SK-N-SH (cell line): Measurements from ENCODE around the gene CNTNAP2. TPM values are rescaled to one million over a fixed set of nuclear protein-coding genes. Genes with fewer than 3 reads are reported as not detected.
A peak's percentile ranks its signal among the peaks of the same experiment; 100 is the strongest.

Experiments used
- CTCF ChIA-PET: fragments of 300-600, 350-600 bp; formaldehyde crosslinking; extraction: SDS; loops from one replicate; lab custom pipeline; 2021; lab: Yijun Ruan, JAX
- POLR2A ChIA-PET: fragments of 350-600 bp; sonication (Branson Sonifier 250); formaldehyde crosslinking; extraction: SDS; loops from one replicate; lab custom pipeline; 2020; ENCODE audit warnings: antibody characterized with exemption, inconsistent platforms; lab: Yijun Ruan, JAX
- DNase-seq: peaks from one replicate; pipeline ENCODE4 v3.0.0; 2012
- H2AFZ ChIP-seq: fragments of 200-600 bp; sonication (generic); 2 replicates; pipeline ENCODE4 v1.8.1; 2016; ENCODE audit warnings: antibody characterized with exemption, mild to moderate bottlenecking, low read depth
- H3F3A ChIP-seq: fragments of 200-600 bp; sonication (generic); replicated peaks from 2 replicates; pipeline ENCODE3; 2016; ENCODE audit warnings: antibody characterized with exemption, mild to moderate bottlenecking; ENCODE audit not compliant: insufficient read depth
- H3K27ac ChIP-seq, 2 experiments: fragments of 200-500 bp in 1 of 2; fragments of 200-600 bp in 1 of 2; sonication (Bioruptor generic) in 1 of 2; sonication (generic), shearing (Covaris generic) in 1 of 2; 2 replicates each; pipeline versions ENCODE4 v1.5.1 to v1.6.1; 2014 to 2016; ENCODE audit warnings: low read depth in 2 of 2, inconsistent platforms in 1 of 2, low read length in 1 of 2, mild to moderate bottlenecking in 1 of 2, mixed read lengths in 1 of 2
- H3K27me3 ChIP-seq: fragments of 200-600 bp; sonication (generic), shearing (Covaris generic); 2 replicates; pipeline ENCODE4 v1.6.1; 2016; ENCODE audit warnings: mixed run types; ENCODE audit not compliant: insufficient read depth
- H3K36me3 ChIP-seq, 2 experiments: fragments of 200-500 bp in 1 of 2; fragments of 200-600 bp in 1 of 2; sonication (Bioruptor generic) in 1 of 2; sonication (generic) in 1 of 2; replicated peaks in 1 of 2; 2 replicates each; pipeline versions ENCODE3 to v1.5.1; 2014 to 2016; ENCODE audit warnings: low read length in 1 of 2, mild to moderate bottlenecking in 1 of 2; ENCODE audit not compliant: insufficient read depth in 2 of 2, control insufficient read depth in 1 of 2
- H3K4me1 ChIP-seq, 2 experiments: fragments of 200-500 bp in 1 of 2; fragments of 200-600 bp in 1 of 2; sonication (Bioruptor generic) in 1 of 2; sonication (generic), shearing (Covaris generic) in 1 of 2; 2 replicates each; pipeline versions ENCODE4 v1.5.1 to v1.6.1; 2014 to 2016; ENCODE audit warnings: low read depth in 1 of 2, low read length in 1 of 2, mixed run types in 1 of 2; ENCODE audit not compliant: insufficient read depth in 2 of 2, control insufficient read depth in 1 of 2
- H3K4me2 ChIP-seq: fragments of 200-600 bp; sonication (generic), shearing (Covaris generic); 2 replicates; pipeline ENCODE4 v1.6.1; 2017; ENCODE audit warnings: mixed run types
- H3K4me3 ChIP-seq, 2 experiments: fragments of 200-500 bp in 1 of 2; fragments of 200-600 bp in 1 of 2; sonication (Bioruptor generic) in 1 of 2; sonication (generic), shearing (Covaris generic) in 1 of 2; 2 replicates each; pipeline versions ENCODE4 v1.5.1 to v1.8.1; 2014 to 2016; ENCODE audit warnings: low read depth in 2 of 2, inconsistent platforms in 1 of 2, low read length in 1 of 2, mild to moderate bottlenecking in 1 of 2, mixed read lengths in 1 of 2, moderate library complexity in 1 of 2
- H3K79me2 ChIP-seq: fragments of 200-600 bp; sonication (generic); 2 replicates; pipeline ENCODE4 v1.8.1; 2017; ENCODE audit warnings: mild to moderate bottlenecking; ENCODE audit not compliant: insufficient read depth
- H3K9ac ChIP-seq: fragments of 200-600 bp; sonication (generic); 2 replicates; pipeline ENCODE4 v1.6.1; 2017; ENCODE audit warnings: mixed run types
- H3K9me2 ChIP-seq: fragments of 200-600 bp; sonication (generic); 2 replicates; pipeline ENCODE4 v1.6.1; 2017; ENCODE audit warnings: mixed run types
- H3K9me3 ChIP-seq: fragments of 200-600 bp; sonication (generic); 2 replicates; pipeline ENCODE4 v1.6.1; 2017; ENCODE audit warnings: mixed run types, mild to moderate bottlenecking, moderate library complexity
- H4K20me1 ChIP-seq: fragments of 200-600 bp; sonication (generic); 2 replicates; pipeline ENCODE4 v1.6.1; 2017; ENCODE audit warnings: mild to moderate bottlenecking, mixed run types; ENCODE audit not compliant: insufficient read depth
- CHD2 ChIP-seq: fragments of 150-350 bp; IDR thresholded peaks from 2 replicates; pipeline ENCODE4 v1.6.1; 2018; ENCODE audit warnings: low read length; ENCODE audit not compliant: partially characterized antibody
- ELF1 ChIP-seq: IDR thresholded peaks from 2 replicates; pipeline ENCODE4 v1.4.0; 2012
- EP300 ChIP-seq, 2 experiments: IDR thresholded peaks; 2 replicates each; pipeline versions ENCODE4 v1.4.0 to v1.6.1; 2012; ENCODE audit warnings: borderline replicate concordance in 1 of 2, low read depth in 1 of 2, low read length in 1 of 2
- FOSL2 ChIP-seq: IDR thresholded peaks from 2 replicates; pipeline ENCODE4 v1.4.0; 2012; ENCODE audit warnings: low read depth, mild to moderate bottlenecking, moderate library complexity, borderline replicate concordance
- FOXJ3 ChIP-seq: sonication (generic); formaldehyde crosslinking; IDR thresholded peaks from 2 replicates; pipeline ENCODE4 v1.5.1; 2020; ENCODE audit warnings: mild to moderate bottlenecking, missing genetic modification reagents
- GATA2 ChIP-seq: sonication (generic); formaldehyde crosslinking; IDR thresholded peaks from 2 replicates; pipeline ENCODE4 v1.5.0; 2020; ENCODE audit warnings: mild to moderate bottlenecking, missing genetic modification reagents
- IRF3 ChIP-seq: fragments of 150-350 bp; IDR thresholded peaks from 2 replicates; pipeline ENCODE4 v1.6.1; 2016; ENCODE audit warnings: mild to moderate bottlenecking, low read depth, low read length
- JUND ChIP-seq: IDR thresholded peaks from 2 replicates; pipeline ENCODE4 v1.4.0; 2012
- MXI1 ChIP-seq: IDR thresholded peaks from 2 replicates; pipeline ENCODE4 v1.6.1; 2012; ENCODE audit warnings: mild to moderate bottlenecking, low read depth, low read length, improper control_type of control experiment
- NRF1 ChIP-seq: IDR thresholded peaks from 2 replicates; pipeline ENCODE4 v1.6.1; 2012; ENCODE audit warnings: low read depth, mild to moderate bottlenecking, low read length
- RAD21 ChIP-seq: IDR thresholded peaks from 2 replicates; pipeline ENCODE4 v1.6.1; 2012; ENCODE audit warnings: mild to moderate bottlenecking, low read length
- REST ChIP-seq: IDR thresholded peaks from 2 replicates; pipeline ENCODE4 v1.6.1; 2012; ENCODE audit warnings: mild to moderate bottlenecking, low read depth, low read length, moderate library complexity
- RXRA ChIP-seq: IDR thresholded peaks from 2 replicates; pipeline ENCODE4 v1.4.0; 2012; ENCODE audit warnings: low read depth, mild to moderate bottlenecking, borderline replicate concordance
- SMC3 ChIP-seq: IDR thresholded peaks from 2 replicates; pipeline ENCODE4 v1.6.1; 2012; ENCODE audit warnings: low read depth, low read length, improper control_type of control experiment
- TCF12 ChIP-seq: IDR thresholded peaks from 2 replicates; pipeline ENCODE4 v1.4.0; 2012
- USF1 ChIP-seq: IDR thresholded peaks from 2 replicates; pipeline ENCODE4 v1.4.0; 2012; ENCODE audit warnings: low read depth, borderline replicate concordance
- YY1 ChIP-seq: IDR thresholded peaks from 2 replicates; pipeline ENCODE4 v1.4.0; 2012; ENCODE audit warnings: low read depth, mild to moderate bottlenecking
- WGBS: methylation state at CpG from one replicate; pipeline ENCODE4 v1.1.6; 2017; ENCODE audit warnings: low lambda C conversion rate; 5-methylcytosine and 5-hydroxymethylcytosine counted together
- polyA plus RNA-seq, 3 experiments: library from polyadenylated mRNA; depleted of rRNA; stranded (reverse); fragments of >200 nt; gene quantifications; 2 replicates each; pipeline ENCODE4 v1.2.3, GENCODE V29; 2012
- TF ChIP-seq, protein P1 (sequence below): fragments of 150-350 bp; IDR thresholded peaks from 2 replicates; pipeline ENCODE4 v1.6.1; 2017; ENCODE audit warnings: antibody characterized with exemption, low read length, low read depth, borderline replicate concordance
- TF ChIP-seq, protein P2 (sequence below): IDR thresholded peaks from 2 replicates; pipeline ENCODE4; 2012

CNTNAP2 gene
- polyA plus RNA-seq, 1 of the 3 experiments (the other 2 are of a cell fraction), result 3.4 TPM

DNA sequence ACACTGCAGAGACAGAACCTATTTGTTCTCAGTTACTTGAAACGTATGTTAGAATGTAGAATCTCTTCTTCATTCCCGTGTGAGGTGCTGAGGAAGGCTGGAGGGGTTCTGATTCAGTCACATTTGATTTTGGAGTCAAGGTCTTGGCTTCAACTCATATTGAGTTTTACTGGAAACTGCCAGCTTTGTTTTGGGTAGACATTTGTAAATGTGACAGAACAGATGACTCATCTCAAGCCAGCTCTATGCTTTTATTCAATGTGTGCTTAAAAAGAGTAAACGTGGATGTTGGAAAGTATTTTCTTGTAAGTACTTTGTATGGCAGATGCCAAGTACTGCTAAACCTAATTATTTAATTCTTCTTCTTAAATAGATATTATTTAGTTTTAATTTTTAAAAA, 1693.2 kb downstream of the CNTNAP2 start:
- WGBS, result 26% methylated on average over 3 of the region's 3 CpGs

DNA sequence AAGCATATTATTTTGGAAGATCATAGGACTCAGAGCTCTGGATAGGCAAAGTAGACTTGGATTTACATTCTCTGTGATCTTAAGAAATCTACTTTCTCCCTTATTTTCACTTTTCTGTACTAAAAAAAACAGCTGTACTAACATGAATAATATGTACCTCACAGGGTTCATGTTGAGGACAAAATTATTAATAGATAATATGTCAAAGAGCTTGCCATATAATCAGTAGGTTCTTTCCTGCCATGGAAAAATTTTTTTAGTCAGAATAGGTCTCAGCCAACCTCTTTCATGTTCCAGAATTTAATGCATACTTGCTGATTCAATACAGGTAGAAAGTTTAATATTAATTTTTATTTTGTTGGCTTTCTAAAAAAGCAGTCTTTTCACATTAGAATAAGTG, 1693.7 kb downstream of the CNTNAP2 start:
- Histone ChIP-seq H3K9ac (no peak overlapping the region), H3K4me3 (no peak overlapping the region), H3K9me2 (no peaks in the 10 kb centered on the region), H2AFZ (no peak overlapping the region), H4K20me1 (no peaks in the 10 kb centered on the region), H3K4me1 (no peaks in the 10 kb centered on the region; a peak in 1 of 4 replicates), H3K27me3 (no peaks in the 10 kb centered on the region), H3K4me2 (no peak overlapping the region), H3F3A (no peaks in the 10 kb centered on the region), H3K27ac (no peak overlapping the region), H3K9me3 (peaks cover 13% of the 10 kb centered on the region; the same call in 1 of the 2 replicates), H3K36me3 (peaks cover 0 to 2% of the 10 kb centered on the region in 2 experiments), H3K79me2 (no peaks in the 10 kb centered on the region)
- no peak for DNase-seq
- POLR2A ChIA-PET, result no interaction called here
- CTCF ChIA-PET, result interaction anchor here (1.0 kb wide), 1 partner anchor 51 kb away, joined by 3 read pairs; no protein-coding TSS in a partner anchor
- TF ChIP-seq REST (no peak), CHD2 (no peak), EP300 (IDR thresholded peaks at IDR 0.05; ENCODE audit: borderline replicate concordance in 1 of 2, low read depth in 1 of 2, low read length in 1 of 2) (no peak), FOSL2 (no peak), TCF12 (no peak), SMC3 (no peak), ELF1 (no peak), RAD21 (no peak), RXRA (no peak), JUND (no peak)
- TF ChIP-seq, protein P1, sequence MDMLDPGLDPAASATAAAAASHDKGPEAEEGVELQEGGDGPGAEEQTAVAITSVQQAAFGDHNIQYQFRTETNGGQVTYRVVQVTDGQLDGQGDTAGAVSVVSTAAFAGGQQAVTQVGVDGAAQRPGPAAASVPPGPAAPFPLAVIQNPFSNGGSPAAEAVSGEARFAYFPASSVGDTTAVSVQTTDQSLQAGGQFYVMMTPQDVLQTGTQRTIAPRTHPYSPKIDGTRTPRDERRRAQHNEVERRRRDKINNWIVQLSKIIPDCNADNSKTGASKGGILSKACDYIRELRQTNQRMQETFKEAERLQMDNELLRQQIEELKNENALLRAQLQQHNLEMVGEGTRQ, result no peak

More for the DNA sequence above, 1693.2 kb downstream of the CNTNAP2 start:
- Histone ChIP-seq H2AFZ (no peak overlapping the region; the same call in 1 of the 2 replicates), H4K20me1 (no peaks in the 10 kb centered on the region), H3F3A (no peaks in the 10 kb centered on the region), H3K27me3 (no peaks in the 10 kb centered on the region), H3K9ac (no peak overlapping the region), H3K4me1 (no peaks in the 10 kb centered on the region; a peak in 1 of 4 replicates), H3K36me3 (peaks cover 0 to 2% of the 10 kb centered on the region in 2 experiments), H3K9me2 (no peaks in the 10 kb centered on the region), H3K79me2 (no peaks in the 10 kb centered on the region), H3K9me3 (peaks cover 13% of the 10 kb centered on the region; the same call in 1 of the 2 replicates), H3K4me2 (0 out of 2 replicates have a peak overlapping the region, but pooled peaks have one; percentile 4), H3K27ac (peak overlapping the region in 1 of 2 experiments; percentile 38; a peak in 1 of 4 replicates), H3K4me3 (no peak overlapping the region)
- CTCF ChIA-PET, result interaction anchor here (1.0 to 1.2 kb wide), 2 partner anchors 51 to 171 kb away, joined by 3 read pairs; no protein-coding TSS in a partner anchor
- POLR2A ChIA-PET, result no interaction called here
- TF ChIP-seq MXI1, result no peak
- no peak for TF ChIP-seq USF1
- no peak for TF ChIP-seq GATA2 (CRISPR knock-in tag)
- TF ChIP-seq NRF1, result no peak
- TF ChIP-seq IRF3, result no peak
- no peak for TF ChIP-seq TCF12
- TF ChIP-seq RXRA, result no peak
- 0 out of 2 replicates have a peak, but pooled peaks have one; percentile 23 for TF ChIP-seq JUND
- TF ChIP-seq FOXJ3, result no peak
- TF ChIP-seq FOSL2, result 0 out of 2 replicates have a peak, but pooled peaks have one; percentile 26
- no peak for TF ChIP-seq YY1
- TF ChIP-seq, protein P2, sequence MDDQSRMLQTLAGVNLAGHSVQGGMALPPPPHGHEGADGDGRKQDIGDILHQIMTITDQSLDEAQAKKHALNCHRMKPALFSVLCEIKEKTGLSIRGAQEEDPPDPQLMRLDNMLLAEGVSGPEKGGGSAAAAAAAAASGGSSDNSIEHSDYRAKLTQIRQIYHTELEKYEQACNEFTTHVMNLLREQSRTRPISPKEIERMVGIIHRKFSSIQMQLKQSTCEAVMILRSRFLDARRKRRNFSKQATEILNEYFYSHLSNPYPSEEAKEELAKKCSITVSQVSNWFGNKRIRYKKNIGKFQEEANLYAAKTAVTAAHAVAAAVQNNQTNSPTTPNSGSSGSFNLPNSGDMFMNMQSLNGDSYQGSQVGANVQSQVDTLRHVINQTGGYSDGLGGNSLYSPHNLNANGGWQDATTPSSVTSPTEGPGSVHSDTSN, result peak; percentile 71; the same call in 1 of the 2 replicates
- no peak for DNase-seq
